Measurements from ENCODE around the gene ENG.

ENG gene

GRCh38 chr9:127792417-127793031, 61.9 kb downstream of the ENG start:
- Histone ChIP-seq H3K79me2 (ENCODE audit: insufficient read depth, low read length) (peaks cover 29% of the 10 kb centered on the region), H3K27me3 (ENCODE audit: low read length) (no peaks in the 10 kb centered on the region), H3K9ac (ENCODE audit: low read length) (no peak overlapping the region), H3K4me3 (ENCODE audit: insufficient read depth, low read length, poor library complexity, severe bottlenecking) (no peak overlapping the region), H3K27ac (ENCODE audit: low read depth, low read length) (no peak overlapping the region), H3F3A (ENCODE audit: insufficient read depth) (peaks cover 22% of the 10 kb centered on the region), H4K20me1 (ENCODE audit: low read depth, low read length) (peaks cover 12% of the 10 kb centered on the region; the same call in 1 of the 2 replicates), H2AFZ (ENCODE audit: low read depth, low read length, severe bottlenecking) (no peak overlapping the region), H3K4me2 (ENCODE audit: low read depth, low read length, poor library complexity, severe bottlenecking) (no peak overlapping the region), H3K36me3 (ENCODE audit: low read length) (peaks cover 18% of the 10 kb centered on the region; the same call in 1 of the 2 replicates), H3K9me2 (replicated peaks; ENCODE audit: insufficient read depth, low read length) (no peaks in the 10 kb centered on the region), H3K9me3 (ENCODE audit: insufficient read depth, low read length) (no peaks in the 10 kb centered on the region)
- TF ChIP-seq CTCF (IDR thresholded peaks at IDR 0.05; ENCODE audit: insufficient read depth, low read length, poor library complexity, severe bottlenecking): no peak
- no peak for TF ChIP-seq EZH2phosphoT487 (conservative IDR thresholded peaks at IDR 0.05; ENCODE audit: low read length)

GRCh38 chr9:127791085-127791484, 63.4 kb downstream of the ENG start:
- peaks cover 15% of the 10 kb centered on the region for H3F3A ChIP-seq (ENCODE audit: insufficient read depth)
- peaks cover 44% of the 10 kb centered on the region for H3K79me2 ChIP-seq (ENCODE audit: insufficient read depth, low read length)
- no peaks in the 10 kb centered on the region for H3K9me3 ChIP-seq (ENCODE audit: insufficient read depth, low read length)
- no peak overlapping the region for H3K27ac ChIP-seq (ENCODE audit: low read depth, low read length)
- H3K4me2 ChIP-seq (ENCODE audit: low read depth, low read length, poor library complexity, severe bottlenecking): no peak overlapping the region
- no peak overlapping the region for H3K9ac ChIP-seq (ENCODE audit: low read length)
- H3K27me3 ChIP-seq (ENCODE audit: low read length): no peaks in the 10 kb centered on the region
- peaks cover 25% of the 10 kb centered on the region; the same call in 1 of the 2 replicates for H3K36me3 ChIP-seq (ENCODE audit: low read length)
- no peak overlapping the region for H3K4me3 ChIP-seq (ENCODE audit: insufficient read depth, low read length, poor library complexity, severe bottlenecking)
- no peak overlapping the region for H2AFZ ChIP-seq (ENCODE audit: low read depth, low read length, severe bottlenecking)
- H4K20me1 ChIP-seq (ENCODE audit: low read depth, low read length): peaks cover 22% of the 10 kb centered on the region; the same call in 1 of the 2 replicates
- TF ChIP-seq CTCF (IDR thresholded peaks at IDR 0.05; ENCODE audit: insufficient read depth, low read length, poor library complexity, severe bottlenecking) (no peak), EZH2phosphoT487 (conservative IDR thresholded peaks at IDR 0.05; ENCODE audit: low read length) (no peak)
- H3K9me2 ChIP-seq (replicated peaks; ENCODE audit: insufficient read depth, low read length): no peaks in the 10 kb centered on the region

GRCh38 chr9:127790094-127790855, 64.2 kb downstream of the ENG start:
- Histone ChIP-seq H3K9me3 (ENCODE audit: insufficient read depth, low read length) (no peaks in the 10 kb centered on the region), H3K9me2 (replicated peaks; ENCODE audit: insufficient read depth, low read length) (no peaks in the 10 kb centered on the region), H3F3A (ENCODE audit: insufficient read depth) (peaks cover 10% of the 10 kb centered on the region), H3K27ac (ENCODE audit: low read depth, low read length) (no peak overlapping the region), H3K9ac (ENCODE audit: low read length) (no peak overlapping the region), H4K20me1 (ENCODE audit: low read depth, low read length) (peaks cover 22% of the 10 kb centered on the region; the same call in 1 of the 2 replicates), H3K4me3 (ENCODE audit: insufficient read depth, low read length, poor library complexity, severe bottlenecking) (no peak overlapping the region), H3K27me3 (ENCODE audit: low read length) (no peaks in the 10 kb centered on the region), H3K4me2 (ENCODE audit: low read depth, low read length, poor library complexity, severe bottlenecking) (no peak overlapping the region), H2AFZ (ENCODE audit: low read depth, low read length, severe bottlenecking) (no peak overlapping the region), H3K36me3 (ENCODE audit: low read length) (peaks cover 25% of the 10 kb centered on the region; the same call in 1 of the 2 replicates), H3K79me2 (ENCODE audit: insufficient read depth, low read length) (peaks cover 46% of the 10 kb centered on the region)
- TF ChIP-seq CTCF (IDR thresholded peaks at IDR 0.05; ENCODE audit: insufficient read depth, low read length, poor library complexity, severe bottlenecking) (no peak), EZH2phosphoT487 (conservative IDR thresholded peaks at IDR 0.05; ENCODE audit: low read length) (no peak)

All from SU-DHL-6 (cell line).